HEK293 (cell line): ENCODE measurements around the gene IFT122.

ENCODE experiments used
- HOXA7 ChIP-seq: sonication (generic); formaldehyde crosslinking; IDR thresholded peaks from 2 replicates; pipeline ENCODE4 v1.8.1; 2022; ENCODE audit warnings: missing genetic modification reagents, borderline replicate concordance
- IKZF3 ChIP-seq: fragments of 450-650 bp; IDR thresholded peaks from 2 replicates; pipeline ENCODE4 v1.5.0; 2018; ENCODE audit warnings: missing biosample characterization, mild to moderate bottlenecking, missing genetic modification characterization, moderate library complexity
- KLF8 ChIP-seq: fragments of 450-650 bp; formaldehyde crosslinking; IDR thresholded peaks from 2 replicates; pipeline ENCODE4 v1.5.1; 2016; ENCODE audit warnings: missing biosample characterization, missing genetic modification characterization
- MEIS1 ChIP-seq: sonication (generic); formaldehyde crosslinking; IDR thresholded peaks from 2 replicates; pipeline ENCODE4 v1.8.1; 2022; ENCODE audit warnings: missing genetic modification reagents, mild to moderate bottlenecking, borderline replicate concordance
- TRIM28 ChIP-seq: IDR thresholded peaks from 2 replicates; pipeline ENCODE4 v1.6.1; 2011; ENCODE audit warnings: low read length, control low read depth, borderline replicate concordance
- YY1 ChIP-seq: fragments of 450-650 bp; formaldehyde crosslinking; IDR thresholded peaks from 2 replicates; pipeline ENCODE4 v1.5.1; 2018; ENCODE audit warnings: missing biosample characterization, missing genetic modification characterization
- ZBTB21 ChIP-seq: fragments of 450-650 bp; formaldehyde crosslinking; IDR thresholded peaks from 2 replicates; pipeline ENCODE4 v1.5.1; 2017; ENCODE audit warnings: missing biosample characterization, missing genetic modification characterization
- ZBTB7A ChIP-seq: fragments of 450-650 bp; formaldehyde crosslinking; IDR thresholded peaks from 2 replicates; pipeline ENCODE4 v1.5.1; 2016; ENCODE audit warnings: low read depth, missing biosample characterization, missing genetic modification characterization
- ZIC2 ChIP-seq: fragments of 450-650 bp; formaldehyde crosslinking; IDR thresholded peaks from 2 replicates; pipeline ENCODE4 v1.5.1; 2016; ENCODE audit warnings: missing biosample characterization, missing genetic modification characterization
- ZNF10 ChIP-seq: fragments of 450-650 bp; formaldehyde crosslinking; IDR thresholded peaks from 2 replicates; pipeline ENCODE4 v1.5.1; 2017; ENCODE audit warnings: missing biosample characterization, missing genetic modification characterization
- ZNF121 ChIP-seq: fragments of 450-650 bp; formaldehyde crosslinking; IDR thresholded peaks from 2 replicates; pipeline ENCODE4 v1.5.1; 2016; ENCODE audit warnings: missing biosample characterization, missing genetic modification characterization
- ZNF202 ChIP-seq: fragments of 450-650 bp; formaldehyde crosslinking; IDR thresholded peaks from 2 replicates; pipeline ENCODE4 v1.5.1; 2016; ENCODE audit warnings: missing biosample characterization, missing genetic modification characterization, borderline replicate concordance
- ZNF223 ChIP-seq: fragments of 450-650 bp; formaldehyde crosslinking; IDR thresholded peaks from 2 replicates; pipeline ENCODE4 v1.5.1; 2016; ENCODE audit warnings: missing biosample characterization, missing genetic modification characterization
- ZNF24 ChIP-seq: fragments of 450-650 bp; formaldehyde crosslinking; IDR thresholded peaks from 2 replicates; pipeline ENCODE4 v1.5.1; 2016; ENCODE audit warnings: missing biosample characterization, missing genetic modification characterization
- ZNF266 ChIP-seq: fragments of 450-650 bp; formaldehyde crosslinking; IDR thresholded peaks from 2 replicates; pipeline ENCODE4 v1.5.1; 2016; ENCODE audit warnings: missing biosample characterization, missing genetic modification characterization, low read depth
- ZNF311 ChIP-seq: fragments of 450-650 bp; formaldehyde crosslinking; IDR thresholded peaks from 2 replicates; pipeline ENCODE4 v1.5.1; 2017; ENCODE audit warnings: missing biosample characterization, missing genetic modification characterization, borderline replicate concordance
- ZNF350 ChIP-seq: fragments of 450-650 bp; formaldehyde crosslinking; IDR thresholded peaks from 2 replicates; pipeline ENCODE4 v1.5.0; 2017; ENCODE audit warnings: missing biosample characterization, mild to moderate bottlenecking, missing genetic modification characterization
- ZNF354C ChIP-seq: fragments of 450-650 bp; formaldehyde crosslinking; IDR thresholded peaks from 2 replicates; pipeline ENCODE4 v1.5.1; 2016; ENCODE audit warnings: missing biosample characterization, missing genetic modification characterization, low read depth, borderline replicate concordance
- ZNF426 ChIP-seq: fragments of 450-650 bp; formaldehyde crosslinking; IDR thresholded peaks from 2 replicates; pipeline ENCODE4 v1.5.1; 2017; ENCODE audit warnings: missing biosample characterization, missing genetic modification characterization, mild to moderate bottlenecking, inconsistent platforms, moderate library complexity
- ZNF433 ChIP-seq: fragments of 450-650 bp; formaldehyde crosslinking; IDR thresholded peaks from 2 replicates; pipeline ENCODE4 v1.5.1; 2016; ENCODE audit warnings: missing biosample characterization, missing genetic modification characterization, low read depth
- ZNF510 ChIP-seq: fragments of 450-650 bp; formaldehyde crosslinking; IDR thresholded peaks from 2 replicates; pipeline ENCODE4 v1.5.1; 2018; ENCODE audit warnings: mild to moderate bottlenecking, missing genetic modification characterization, missing biosample characterization; ENCODE audit not compliant: insufficient replicate concordance
- ZNF558 ChIP-seq: fragments of 450-650 bp; formaldehyde crosslinking; IDR thresholded peaks from 2 replicates; pipeline ENCODE4 v1.5.1; 2016; ENCODE audit warnings: missing biosample characterization, missing genetic modification characterization
- ZNF560 ChIP-seq: fragments of 450-650 bp; formaldehyde crosslinking; IDR thresholded peaks from 2 replicates; pipeline ENCODE4 v1.5.1; 2017; ENCODE audit warnings: missing biosample characterization, missing genetic modification characterization, borderline replicate concordance
- ZNF664 ChIP-seq: fragments of 450-650 bp; formaldehyde crosslinking; IDR thresholded peaks from 2 replicates; pipeline ENCODE4 v1.5.1; 2016; ENCODE audit warnings: missing biosample characterization, missing genetic modification characterization
- ZNF777 ChIP-seq: fragments of 450-650 bp; formaldehyde crosslinking; IDR thresholded peaks from 2 replicates; pipeline ENCODE4 v1.5.1; 2017; ENCODE audit warnings: missing biosample characterization, missing genetic modification characterization, borderline replicate concordance
- ZNF785 ChIP-seq: fragments of 450-650 bp; formaldehyde crosslinking; IDR thresholded peaks from 2 replicates; pipeline ENCODE4 v1.5.1; 2016; ENCODE audit warnings: missing biosample characterization, missing genetic modification characterization
- ZXDB ChIP-seq: fragments of 450-650 bp; formaldehyde crosslinking; IDR thresholded peaks from 2 replicates; pipeline ENCODE4 v1.5.1; 2016; ENCODE audit warnings: missing biosample characterization, missing genetic modification characterization
- TF ChIP-seq, protein P1 (sequence below): fragments of 450-650 bp; formaldehyde crosslinking; IDR thresholded peaks from 2 replicates; pipeline ENCODE4 v1.5.1; 2016; ENCODE audit warnings: missing biosample characterization, missing genetic modification characterization, borderline replicate concordance
- TF ChIP-seq, protein P2 (sequence below): fragments of 450-650 bp; formaldehyde crosslinking; IDR thresholded peaks from 2 replicates; pipeline ENCODE4 v1.5.1; 2016; ENCODE audit warnings: missing biosample characterization, missing genetic modification characterization
- TF ChIP-seq, protein P3 (sequence below): fragments of 450-650 bp; formaldehyde crosslinking; IDR thresholded peaks from 2 replicates; pipeline ENCODE4 v1.5.1; 2016; ENCODE audit warnings: missing biosample characterization, missing genetic modification characterization
- TF ChIP-seq, protein P4 (sequence below): fragments of 450-650 bp; formaldehyde crosslinking; conservative IDR thresholded peaks from 2 replicates; pipeline ENCODE4 v1.5.1; 2016; ENCODE audit warnings: low read depth, missing biosample characterization, missing genetic modification characterization
- TF ChIP-seq, protein P5 (sequence below): fragments of 450-650 bp; formaldehyde crosslinking; IDR thresholded peaks from 2 replicates; pipeline ENCODE4; 2016; ENCODE audit warnings: missing biosample characterization, missing genetic modification characterization

Gene IFT122

DNA sequence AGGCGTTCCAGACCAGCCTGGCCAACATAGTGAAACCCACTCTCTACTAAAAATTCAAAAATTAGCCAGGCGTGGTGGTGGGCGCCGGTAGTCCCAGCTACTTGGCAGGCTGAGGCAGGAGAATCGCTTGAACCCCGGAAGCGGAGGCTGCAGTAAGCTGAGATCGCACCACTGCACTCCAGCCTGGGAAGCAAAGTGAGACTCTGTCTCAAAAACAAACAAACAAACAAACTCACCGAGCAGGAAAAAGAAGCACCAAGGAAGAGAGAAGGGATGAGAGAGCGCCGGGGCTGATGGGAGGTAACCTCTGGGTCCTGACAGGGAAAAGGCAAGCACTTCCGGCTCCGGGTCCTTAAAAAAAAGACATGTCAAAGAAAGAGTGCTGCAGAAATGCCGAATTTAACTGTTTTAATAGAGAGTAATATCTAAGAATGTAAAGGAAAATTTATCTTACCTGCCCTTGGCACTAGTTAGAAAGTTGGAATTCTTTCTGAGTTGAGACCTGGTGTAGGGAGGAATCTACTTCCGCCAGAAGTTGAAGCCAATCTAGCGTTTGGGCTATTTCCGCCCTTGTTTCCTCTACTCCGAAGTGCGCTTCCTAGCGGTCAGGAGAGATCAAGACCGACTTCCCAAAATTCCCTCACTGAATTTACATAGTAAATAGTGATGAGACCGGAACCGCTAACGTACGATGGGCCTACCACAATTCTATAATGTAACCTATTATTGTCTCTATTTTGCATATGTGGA, 40.7 kb upstream of the IFT122 start (continued):
- TF ChIP-seq HOXA7 (CRISPR knock-in tag) (no peak), ZNF433 (tag by site-specific recombination) (no peak), ZNF311 (no peak), ZNF354C (tag by site-specific recombination) (no peak), ZNF777 (tag by site-specific recombination) (no peak), ZBTB21 (tag by site-specific recombination) (peak; percentile 30; the same call in 1 of the 2 replicates), ZNF223 (no peak), ZNF560 (tag by site-specific recombination) (no peak), ZNF266 (tag by site-specific recombination) (no peak), ZXDB (tag by site-specific recombination) (peak; percentile 70; the same call in 1 of the 2 replicates), ZBTB7A (tag by site-specific recombination) (0 out of 2 replicates have a peak, but pooled peaks have one; percentile 9), TRIM28 (peak; percentile 26; the same call in 1 of the 2 replicates), ZNF558 (tag by site-specific recombination) (no peak), ZIC2 (tag by site-specific recombination) (no peak), ZNF10 (tag by site-specific recombination) (no peak), KLF8 (tag by site-specific recombination) (peak; percentile 94), ZNF121 (no peak), ZNF350 (tag by site-specific recombination) (no peak), ZNF24 (tag by site-specific recombination) (no peak), IKZF3 (tag by site-specific recombination) (peak; percentile 85), ZNF202 (tag by site-specific recombination) (no peak), ZNF510 (tag by site-specific recombination) (no peak), MEIS1 (CRISPR knock-in tag) (no peak), YY1 (tag by site-specific recombination) (no peak), ZNF785 (no peak), ZNF664 (tag by site-specific recombination) (no peak), ZNF426 (no peak)
- TF ChIP-seq, protein P1, sequence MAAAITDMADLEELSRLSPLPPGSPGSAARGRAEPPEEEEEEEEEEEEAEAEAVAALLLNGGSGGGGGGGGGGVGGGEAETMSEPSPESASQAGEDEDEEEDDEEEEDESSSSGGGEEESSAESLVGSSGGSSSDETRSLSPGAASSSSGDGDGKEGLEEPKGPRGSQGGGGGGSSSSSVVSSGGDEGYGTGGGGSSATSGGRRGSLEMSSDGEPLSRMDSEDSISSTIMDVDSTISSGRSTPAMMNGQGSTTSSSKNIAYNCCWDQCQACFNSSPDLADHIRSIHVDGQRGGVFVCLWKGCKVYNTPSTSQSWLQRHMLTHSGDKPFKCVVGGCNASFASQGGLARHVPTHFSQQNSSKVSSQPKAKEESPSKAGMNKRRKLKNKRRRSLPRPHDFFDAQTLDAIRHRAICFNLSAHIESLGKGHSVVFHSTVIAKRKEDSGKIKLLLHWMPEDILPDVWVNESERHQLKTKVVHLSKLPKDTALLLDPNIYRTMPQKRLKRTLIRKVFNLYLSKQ (tag by site-specific recombination) = no peak
- TF ChIP-seq, protein P2, sequence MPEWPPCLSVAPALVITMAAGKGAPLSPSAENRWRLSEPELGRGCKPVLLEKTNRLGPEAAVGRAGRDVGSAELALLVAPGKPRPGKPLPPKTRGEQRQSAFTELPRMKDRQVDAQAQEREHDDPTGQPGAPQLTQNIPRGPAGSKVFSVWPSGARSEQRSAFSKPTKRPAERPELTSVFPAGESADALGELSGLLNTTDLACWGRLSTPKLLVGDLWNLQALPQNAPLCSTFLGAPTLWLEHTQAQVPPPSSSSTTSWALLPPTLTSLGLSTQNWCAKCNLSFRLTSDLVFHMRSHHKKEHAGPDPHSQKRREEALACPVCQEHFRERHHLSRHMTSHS = no peak
- TF ChIP-seq, protein P3, sequence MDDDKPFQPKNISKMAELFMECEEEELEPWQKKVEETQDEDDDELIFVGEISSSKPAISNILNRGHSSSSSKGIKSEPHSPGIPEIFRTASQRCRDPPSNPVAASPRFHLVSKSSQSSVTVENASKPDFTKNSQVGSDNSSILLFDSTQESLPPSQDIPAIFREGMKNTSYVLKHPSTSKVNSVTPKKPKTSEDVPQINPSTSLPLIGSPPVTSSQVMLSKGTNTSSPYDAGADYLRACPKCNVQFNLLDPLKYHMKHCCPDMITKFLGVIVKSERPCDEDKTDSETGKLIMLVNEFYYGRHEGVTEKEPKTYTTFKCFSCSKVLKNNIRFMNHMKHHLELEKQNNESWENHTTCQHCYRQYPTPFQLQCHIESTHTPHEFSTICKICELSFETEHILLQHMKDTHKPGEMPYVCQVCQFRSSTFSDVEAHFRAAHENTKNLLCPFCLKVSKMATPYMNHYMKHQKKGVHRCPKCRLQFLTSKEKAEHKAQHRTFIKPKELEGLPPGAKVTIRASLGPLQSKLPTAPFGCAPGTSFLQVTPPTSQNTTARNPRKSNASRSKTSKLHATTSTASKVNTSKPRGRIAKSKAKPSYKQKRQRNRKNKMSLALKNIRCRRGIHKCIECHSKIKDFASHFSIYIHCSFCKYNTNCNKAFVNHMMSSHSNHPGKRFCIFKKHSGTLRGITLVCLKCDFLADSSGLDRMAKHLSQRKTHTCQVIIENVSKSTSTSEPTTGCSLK (tag by site-specific recombination) = no peak
- TF ChIP-seq, protein P4, sequence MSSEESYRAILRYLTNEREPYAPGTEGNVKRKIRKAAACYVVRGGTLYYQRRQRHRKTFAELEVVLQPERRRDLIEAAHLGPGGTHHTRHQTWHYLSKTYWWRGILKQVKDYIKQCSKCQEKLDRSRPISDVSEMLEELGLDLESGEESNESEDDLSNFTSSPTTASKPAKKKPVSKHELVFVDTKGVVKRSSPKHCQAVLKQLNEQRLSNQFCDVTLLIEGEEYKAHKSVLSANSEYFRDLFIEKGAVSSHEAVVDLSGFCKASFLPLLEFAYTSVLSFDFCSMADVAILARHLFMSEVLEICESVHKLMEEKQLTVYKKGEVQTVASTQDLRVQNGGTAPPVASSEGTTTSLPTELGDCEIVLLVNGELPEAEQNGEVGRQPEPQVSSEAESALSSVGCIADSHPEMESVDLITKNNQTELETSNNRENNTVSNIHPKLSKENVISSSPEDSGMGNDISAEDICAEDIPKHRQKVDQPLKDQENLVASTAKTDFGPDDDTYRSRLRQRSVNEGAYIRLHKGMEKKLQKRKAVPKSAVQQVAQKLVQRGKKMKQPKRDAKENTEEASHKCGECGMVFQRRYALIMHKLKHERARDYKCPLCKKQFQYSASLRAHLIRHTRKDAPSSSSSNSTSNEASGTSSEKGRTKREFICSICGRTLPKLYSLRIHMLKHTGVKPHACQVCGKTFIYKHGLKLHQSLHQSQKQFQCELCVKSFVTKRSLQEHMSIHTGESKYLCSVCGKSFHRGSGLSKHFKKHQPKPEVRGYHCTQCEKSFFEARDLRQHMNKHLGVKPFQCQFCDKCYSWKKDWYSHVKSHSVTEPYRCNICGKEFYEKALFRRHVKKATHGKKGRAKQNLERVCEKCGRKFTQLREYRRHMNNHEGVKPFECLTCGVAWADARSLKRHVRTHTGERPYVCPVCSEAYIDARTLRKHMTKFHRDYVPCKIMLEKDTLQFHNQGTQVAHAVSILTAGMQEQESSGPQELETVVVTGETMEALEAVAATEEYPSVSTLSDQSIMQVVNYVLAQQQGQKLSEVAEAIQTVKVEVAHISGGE (tag by site-specific recombination) = peak; percentile 90
- TF ChIP-seq, protein P5, sequence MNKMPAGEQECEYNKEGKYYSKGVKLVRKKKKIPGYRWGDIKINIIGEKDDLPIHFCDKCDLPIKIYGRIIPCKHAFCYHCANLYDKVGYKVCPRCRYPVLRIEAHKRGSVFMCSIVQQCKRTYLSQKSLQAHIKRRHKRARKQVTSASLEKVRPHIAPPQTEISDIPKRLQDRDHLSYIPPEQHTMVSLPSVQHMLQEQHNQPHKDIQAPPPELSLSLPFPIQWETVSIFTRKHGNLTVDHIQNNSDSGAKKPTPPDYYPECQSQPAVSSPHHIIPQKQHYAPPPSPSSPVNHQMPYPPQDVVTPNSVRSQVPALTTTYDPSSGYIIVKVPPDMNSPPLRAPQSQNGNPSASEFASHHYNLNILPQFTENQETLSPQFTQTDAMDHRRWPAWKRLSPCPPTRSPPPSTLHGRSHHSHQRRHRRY (tag by site-specific recombination) = no peak
